DOHH2 (cell line): Measurements from ENCODE around the gene PTCH1.

Experiments
- H3F3A ChIP-seq: fragments of 200-600 bp; sonication (generic), shearing (Covaris generic); 2 replicates; pipeline ENCODE4 v1.6.0; 2016; ENCODE audit warnings: antibody characterized with exemption, mild to moderate bottlenecking; ENCODE audit not compliant: control insufficient read depth, insufficient read depth
- H3K27ac ChIP-seq: fragments of 200-600 bp; sonication (generic); 2 replicates; pipeline ENCODE4 v1.5.1; 2014; ENCODE audit warnings: low read depth, mild to moderate bottlenecking, low read length, moderate library complexity
- H3K27me3 ChIP-seq: fragments of 200-600 bp; sonication (generic); 2 replicates; pipeline ENCODE4 v1.6.1; 2014; ENCODE audit warnings: mild to moderate bottlenecking, low read length, mixed read lengths; ENCODE audit not compliant: control insufficient read depth
- H3K36me3 ChIP-seq: fragments of 200-600 bp; sonication (generic); 2 replicates; pipeline ENCODE4 v1.6.1; 2014; ENCODE audit warnings: mild to moderate bottlenecking, low read length, moderate library complexity, mixed read lengths; ENCODE audit not compliant: control insufficient read depth
- H3K4me1 ChIP-seq: fragments of 200-600 bp; sonication (generic); 2 replicates; pipeline ENCODE4 v1.6.1; 2014; ENCODE audit warnings: mild to moderate bottlenecking, low read length, mixed read lengths; ENCODE audit not compliant: control insufficient read depth
- H3K4me2 ChIP-seq: fragments of 200-600 bp; sonication (generic); 2 replicates; pipeline ENCODE4 v1.6.0; 2014; ENCODE audit warnings: mild to moderate bottlenecking, low read length, moderate library complexity
- H3K4me3 ChIP-seq: fragments of 200-600 bp; sonication (generic); 2 replicates; pipeline ENCODE4 v1.5.1; 2014; ENCODE audit warnings: mild to moderate bottlenecking, low read length, mixed read lengths
- H3K79me2 ChIP-seq: fragments of 200-600 bp; sonication (generic); 2 replicates; pipeline ENCODE4 v1.6.1; 2014; ENCODE audit warnings: mild to moderate bottlenecking, low read length, mixed read lengths; ENCODE audit not compliant: control insufficient read depth
- H3K9me2 ChIP-seq: fragments of 200-600 bp; sonication (generic); replicated peaks from 2 replicates; pipeline ENCODE4 v1.6.1; 2014; ENCODE audit warnings: mild to moderate bottlenecking, low read length, mixed read lengths; ENCODE audit not compliant: control insufficient read depth
- H3K9me3 ChIP-seq: fragments of 200-600 bp; sonication (generic); 2 replicates; pipeline ENCODE4 v1.6.1; 2014; ENCODE audit warnings: antibody characterized with exemption, low read length, mixed read lengths; ENCODE audit not compliant: control insufficient read depth, insufficient read depth
- H4K20me1 ChIP-seq: fragments of 200-600 bp; sonication (generic); 2 replicates; pipeline ENCODE4 v1.6.0; 2014; ENCODE audit warnings: low read depth, mild to moderate bottlenecking, antibody characterized with exemption, low read length, moderate library complexity; ENCODE audit not compliant: control insufficient read depth, insufficient read depth
- EZH2phosphoT487 ChIP-seq: fragments of 200-600 bp; sonication (generic); IDR thresholded peaks from 2 replicates; pipeline ENCODE4 v1.6.1; 2017; ENCODE audit warnings: borderline replicate concordance, mild to moderate bottlenecking, antibody characterized with exemption, low read length, moderate library complexity, mixed read lengths
- TF ChIP-seq, protein P1 (sequence below): fragments of 200-600 bp; sonication (generic); IDR thresholded peaks from one replicate; pipeline ENCODE4 v1.5.1; 2014; ENCODE audit warnings: antibody characterized with exemption, mild to moderate bottlenecking, low read depth, low read length; ENCODE audit not compliant: poor library complexity, severe bottlenecking

The PTCH1 gene

DNA sequence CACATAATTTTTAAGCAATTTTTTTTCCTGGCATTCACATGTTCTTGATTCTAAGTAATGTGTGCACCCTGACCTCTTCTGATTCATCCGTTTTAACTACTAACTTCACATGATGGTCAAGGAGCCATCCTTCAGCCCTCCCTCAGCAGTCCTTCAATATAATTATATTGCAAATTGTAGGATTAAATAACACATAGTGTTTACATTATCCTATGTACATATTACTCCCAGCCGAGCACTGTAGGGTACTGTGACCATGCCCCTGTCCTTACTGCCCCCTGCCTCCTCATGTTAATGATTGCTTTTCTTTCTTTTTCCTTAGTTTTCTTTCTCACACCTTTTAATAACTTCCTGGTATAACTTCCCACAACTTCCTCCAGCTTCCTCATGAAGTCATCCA, 103.0 kb downstream of the PTCH1 start:
- H3K4me3 ChIP-seq = no peak overlapping the region
- no peak for TF ChIP-seq EZH2phosphoT487
- TF ChIP-seq, protein P1, sequence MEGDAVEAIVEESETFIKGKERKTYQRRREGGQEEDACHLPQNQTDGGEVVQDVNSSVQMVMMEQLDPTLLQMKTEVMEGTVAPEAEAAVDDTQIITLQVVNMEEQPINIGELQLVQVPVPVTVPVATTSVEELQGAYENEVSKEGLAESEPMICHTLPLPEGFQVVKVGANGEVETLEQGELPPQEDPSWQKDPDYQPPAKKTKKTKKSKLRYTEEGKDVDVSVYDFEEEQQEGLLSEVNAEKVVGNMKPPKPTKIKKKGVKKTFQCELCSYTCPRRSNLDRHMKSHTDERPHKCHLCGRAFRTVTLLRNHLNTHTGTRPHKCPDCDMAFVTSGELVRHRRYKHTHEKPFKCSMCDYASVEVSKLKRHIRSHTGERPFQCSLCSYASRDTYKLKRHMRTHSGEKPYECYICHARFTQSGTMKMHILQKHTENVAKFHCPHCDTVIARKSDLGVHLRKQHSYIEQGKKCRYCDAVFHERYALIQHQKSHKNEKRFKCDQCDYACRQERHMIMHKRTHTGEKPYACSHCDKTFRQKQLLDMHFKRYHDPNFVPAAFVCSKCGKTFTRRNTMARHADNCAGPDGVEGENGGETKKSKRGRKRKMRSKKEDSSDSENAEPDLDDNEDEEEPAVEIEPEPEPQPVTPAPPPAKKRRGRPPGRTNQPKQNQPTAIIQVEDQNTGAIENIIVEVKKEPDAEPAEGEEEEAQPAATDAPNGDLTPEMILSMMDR = no peak
- peaks cover 6% of the 10 kb centered on the region for H3K4me1 ChIP-seq
- H3K9me2 ChIP-seq = no peaks in the 10 kb centered on the region
- no peaks in the 10 kb centered on the region for H3K79me2 ChIP-seq
- no peaks in the 10 kb centered on the region for H3K36me3 ChIP-seq
- no peak overlapping the region for H3K27ac ChIP-seq
- no peaks in the 10 kb centered on the region for H3F3A ChIP-seq
- H4K20me1 ChIP-seq = no peaks in the 10 kb centered on the region
- H3K4me2 ChIP-seq = no peak overlapping the region
- no peaks in the 10 kb centered on the region for H3K27me3 ChIP-seq
- H3K9me3 ChIP-seq = no peaks in the 10 kb centered on the region

- Histone ChIP-seq H3K9me2 (no peaks in the 10 kb centered on the region), H3K4me1 (peaks cover 3% of the 10 kb centered on the region), H3K9me3 (no peaks in the 10 kb centered on the region), H3K36me3 (no peaks in the 10 kb centered on the region), H3K27me3 (no peaks in the 10 kb centered on the region), H3K79me2 (no peaks in the 10 kb centered on the region), H4K20me1 (no peaks in the 10 kb centered on the region), H3K4me2 (no peak overlapping the region), H3F3A (no peaks in the 10 kb centered on the region), H3K4me3 (no peak overlapping the region), H3K27ac (no peak overlapping the region)
- TF ChIP-seq EZH2phosphoT487 = no peak
- TF ChIP-seq, protein P1 = no peak
Measured at GRCh38 chr9:95411054-95411892, 105.5 kb downstream of the PTCH1 start.

- H3K4me1 ChIP-seq = no peaks in the 10 kb centered on the region
- H3F3A ChIP-seq = no peaks in the 10 kb centered on the region
- no peaks in the 10 kb centered on the region for H3K9me2 ChIP-seq
- H3K4me3 ChIP-seq = no peak overlapping the region
- H3K4me2 ChIP-seq = no peak overlapping the region
- no peaks in the 10 kb centered on the region; the same call in 1 of the 2 replicates for H3K27me3 ChIP-seq
- TF ChIP-seq, protein P1 = no peak
- no peak for TF ChIP-seq EZH2phosphoT487
- H4K20me1 ChIP-seq = no peaks in the 10 kb centered on the region
- H3K9me3 ChIP-seq = no peaks in the 10 kb centered on the region
- H3K36me3 ChIP-seq = no peaks in the 10 kb centered on the region
- no peaks in the 10 kb centered on the region for H3K79me2 ChIP-seq
- no peak overlapping the region for H3K27ac ChIP-seq
Measured at GRCh38 chr9:95409650-95410426, 106.9 kb downstream of the PTCH1 start.
